Measurements from ENCODE around the gene SLC27A2.

- TF ChIP-seq EZH2 (IDR thresholded peaks at IDR 0.05; ENCODE audit: borderline replicate concordance, insufficient read depth, low read depth, low read length, poor library complexity, severe bottlenecking): no peak
- TF ChIP-seq, protein P1, sequence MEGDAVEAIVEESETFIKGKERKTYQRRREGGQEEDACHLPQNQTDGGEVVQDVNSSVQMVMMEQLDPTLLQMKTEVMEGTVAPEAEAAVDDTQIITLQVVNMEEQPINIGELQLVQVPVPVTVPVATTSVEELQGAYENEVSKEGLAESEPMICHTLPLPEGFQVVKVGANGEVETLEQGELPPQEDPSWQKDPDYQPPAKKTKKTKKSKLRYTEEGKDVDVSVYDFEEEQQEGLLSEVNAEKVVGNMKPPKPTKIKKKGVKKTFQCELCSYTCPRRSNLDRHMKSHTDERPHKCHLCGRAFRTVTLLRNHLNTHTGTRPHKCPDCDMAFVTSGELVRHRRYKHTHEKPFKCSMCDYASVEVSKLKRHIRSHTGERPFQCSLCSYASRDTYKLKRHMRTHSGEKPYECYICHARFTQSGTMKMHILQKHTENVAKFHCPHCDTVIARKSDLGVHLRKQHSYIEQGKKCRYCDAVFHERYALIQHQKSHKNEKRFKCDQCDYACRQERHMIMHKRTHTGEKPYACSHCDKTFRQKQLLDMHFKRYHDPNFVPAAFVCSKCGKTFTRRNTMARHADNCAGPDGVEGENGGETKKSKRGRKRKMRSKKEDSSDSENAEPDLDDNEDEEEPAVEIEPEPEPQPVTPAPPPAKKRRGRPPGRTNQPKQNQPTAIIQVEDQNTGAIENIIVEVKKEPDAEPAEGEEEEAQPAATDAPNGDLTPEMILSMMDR (IDR thresholded peaks at IDR 0.05): no peak
Observed at GRCh38 chr15:50224606-50225005, 42.6 kb downstream of the SLC27A2 start.

Measured in B cell (primary cell).